Right lobe of liver (tissue), 6 donors: Measurements from ENCODE around the gene AMPD2. TPM values are rescaled to one million over a fixed set of nuclear protein-coding genes. Genes with fewer than 3 reads are reported as not detected.

Source experiments
- ATAC-seq, 4 donors: fragments of 200-7000 bp; cut with Tn5 transposase; one replicate each; pipeline ENCODE4 v1.9.1; 2020; ENCODE audit warnings: mild to moderate bottlenecking in 4 of 4, moderate library complexity in 4 of 4
- DNase-seq, 3 donors: peaks; one replicate each; pipeline ENCODE4 v3.0.0-alpha.2; 2020
- H3K27ac ChIP-seq, 3 donors: fragments of 200-600 bp; one replicate each; pipeline ENCODE4 v1.8.0; 2022
- H3K27me3 ChIP-seq, 2 donors: fragments of 200-600 bp; one replicate each; pipeline ENCODE4 v1.8.0; 2022
- H3K36me3 ChIP-seq, 4 donors: fragments of 200-600 bp; sonication (generic) in 1 of 4; one replicate each; pipeline versions ENCODE4 v1.5.1 to v1.8.0; 2017 to 2022; ENCODE audit warnings: control low read depth in 1 of 4
- H3K4me1 ChIP-seq, 4 donors: fragments of 200-600 bp; sonication (generic) in 1 of 4; one replicate each; pipeline versions ENCODE4 v1.5.1 to v1.8.0; 2017 to 2022; ENCODE audit warnings: control low read depth in 1 of 4
- H3K4me3 ChIP-seq, 3 donors: fragments of 200-600 bp; one replicate each; pipeline ENCODE4 v1.8.0; 2022
- H3K9me3 ChIP-seq, 4 donors: fragments of 200-600 bp; sonication (generic) in 1 of 4; one replicate each; pipeline versions ENCODE4 v1.5.1 to v1.8.0; 2017 to 2022; ENCODE audit warnings: control low read depth in 1 of 4
- POLR2A ChIP-seq: fragments of 450-650 bp; IDR thresholded peaks from one replicate; pipeline ENCODE4 v1.6.1; 2017; ENCODE audit warnings: antibody characterized with exemption, mild to moderate bottlenecking
- WGBS: methylation state at CpG from one replicate; pipeline ENCODE4 v1.1.6; 2018; ENCODE audit warnings: low coverage, low lambda C conversion rate; ENCODE audit not compliant: insufficient coverage; ENCODE audit errors: missing lambda C conversion rate; 5-methylcytosine and 5-hydroxymethylcytosine counted together
- intact Hi-C, 2 donors: fragments of 100-400 bp; cut with DNase I; formaldehyde crosslinking; loops; one replicate each; pipeline versions ENCODE4 v1.11.2 to v1.14.1; 2022
- total RNA-seq, 6 experiments: library from RNA; depleted of rRNA in 2 of 6; stranded (reverse); fragments of >200 nt in 2 of 6; fragmentation: NEBNext Ultra II Directional in 3 of 6; extraction: Animal tissue kit (Norgen Biotek cat#: 25700) in 3 of 6; gene quantifications; one replicate each; pipeline versions ENCODE4 v1.1.0 to v1.2.4, GENCODE V29; 2016 to 2023
- TF ChIP-seq, protein P1 (sequence below), 4 donors: fragments of 200-600 bp in 3 of 4; fragments of 450-650 bp in 1 of 4; IDR thresholded peaks; one replicate each; pipeline versions ENCODE4 v1.5.1 to v1.8.0; 2016 to 2022; ENCODE audit warnings: antibody characterized with exemption in 4 of 4, mild to moderate bottlenecking in 2 of 4
- donor health status: DM: no; HTN: yes; CAD: no.
- donor health status: DM: no; HTN: no; CAD: no.
- donor health status: DM: no; HTN: no; CAD: no.
- donor health status: DM: no; HTN: yes; CAD: no.
- donor health status: DM: no; HTN: yes; CAD: no.

Gene AMPD2
- total RNA-seq, 6 experiments from 2014 or later, result 29.1 to 59.1 (median 37.2) TPM

DNA sequence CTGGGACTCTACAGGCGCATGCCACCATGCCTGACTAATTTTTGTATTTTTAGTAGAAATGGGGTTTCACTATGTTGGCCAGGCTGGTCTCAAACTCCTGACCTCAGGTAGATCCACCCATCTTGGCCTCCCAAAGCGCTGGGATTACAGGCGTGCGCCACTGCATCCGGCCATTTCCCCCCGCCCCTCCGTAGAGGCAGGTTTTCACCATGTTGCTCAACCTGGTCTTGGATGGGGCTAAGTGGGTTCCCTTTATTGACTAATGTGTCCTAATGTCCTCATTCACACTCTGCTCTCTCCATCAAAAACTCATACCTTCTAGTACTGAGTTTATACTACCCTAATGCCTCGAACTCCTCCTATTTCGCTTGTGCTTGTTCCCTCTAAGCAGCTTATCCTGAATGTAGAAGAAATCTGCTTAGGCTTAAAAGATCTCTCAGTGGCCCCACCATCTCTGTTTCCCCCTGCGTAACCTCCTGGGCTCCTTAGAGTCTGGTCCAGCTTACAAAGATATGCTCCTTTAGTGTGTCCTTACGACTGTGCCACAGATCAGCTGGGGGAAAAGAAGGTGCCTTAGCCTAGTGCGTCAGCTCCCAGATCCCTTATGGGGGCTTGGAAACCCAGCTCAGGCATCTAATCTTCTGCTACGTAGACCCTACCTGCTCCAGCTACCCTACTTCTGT is 8.2 kb upstream of the AMPD2 start:
- H3K9me3 ChIP-seq, result no peaks in the 10 kb centered on the region
- DNase-seq (no peak), ATAC-seq (no peak)
- no peaks in the 10 kb centered on the region for H3K27me3 ChIP-seq
- peaks cover 0 to 5% (median 0%) of the 10 kb centered on the region in 4 donors for H3K4me1 ChIP-seq
- no peaks in the 10 kb centered on the region for H3K36me3 ChIP-seq
- no peak overlapping the region for H3K27ac ChIP-seq
- intact Hi-C loops, result no loop called here
- no peak for TF ChIP-seq POLR2A
- TF ChIP-seq, protein P1, sequence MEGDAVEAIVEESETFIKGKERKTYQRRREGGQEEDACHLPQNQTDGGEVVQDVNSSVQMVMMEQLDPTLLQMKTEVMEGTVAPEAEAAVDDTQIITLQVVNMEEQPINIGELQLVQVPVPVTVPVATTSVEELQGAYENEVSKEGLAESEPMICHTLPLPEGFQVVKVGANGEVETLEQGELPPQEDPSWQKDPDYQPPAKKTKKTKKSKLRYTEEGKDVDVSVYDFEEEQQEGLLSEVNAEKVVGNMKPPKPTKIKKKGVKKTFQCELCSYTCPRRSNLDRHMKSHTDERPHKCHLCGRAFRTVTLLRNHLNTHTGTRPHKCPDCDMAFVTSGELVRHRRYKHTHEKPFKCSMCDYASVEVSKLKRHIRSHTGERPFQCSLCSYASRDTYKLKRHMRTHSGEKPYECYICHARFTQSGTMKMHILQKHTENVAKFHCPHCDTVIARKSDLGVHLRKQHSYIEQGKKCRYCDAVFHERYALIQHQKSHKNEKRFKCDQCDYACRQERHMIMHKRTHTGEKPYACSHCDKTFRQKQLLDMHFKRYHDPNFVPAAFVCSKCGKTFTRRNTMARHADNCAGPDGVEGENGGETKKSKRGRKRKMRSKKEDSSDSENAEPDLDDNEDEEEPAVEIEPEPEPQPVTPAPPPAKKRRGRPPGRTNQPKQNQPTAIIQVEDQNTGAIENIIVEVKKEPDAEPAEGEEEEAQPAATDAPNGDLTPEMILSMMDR (IDR thresholded peaks at IDR 0.05), result no peak
- WGBS, result 91% methylated on average over 13 of the region's 13 CpGs
- no peak overlapping the region for H3K4me3 ChIP-seq

DNA sequence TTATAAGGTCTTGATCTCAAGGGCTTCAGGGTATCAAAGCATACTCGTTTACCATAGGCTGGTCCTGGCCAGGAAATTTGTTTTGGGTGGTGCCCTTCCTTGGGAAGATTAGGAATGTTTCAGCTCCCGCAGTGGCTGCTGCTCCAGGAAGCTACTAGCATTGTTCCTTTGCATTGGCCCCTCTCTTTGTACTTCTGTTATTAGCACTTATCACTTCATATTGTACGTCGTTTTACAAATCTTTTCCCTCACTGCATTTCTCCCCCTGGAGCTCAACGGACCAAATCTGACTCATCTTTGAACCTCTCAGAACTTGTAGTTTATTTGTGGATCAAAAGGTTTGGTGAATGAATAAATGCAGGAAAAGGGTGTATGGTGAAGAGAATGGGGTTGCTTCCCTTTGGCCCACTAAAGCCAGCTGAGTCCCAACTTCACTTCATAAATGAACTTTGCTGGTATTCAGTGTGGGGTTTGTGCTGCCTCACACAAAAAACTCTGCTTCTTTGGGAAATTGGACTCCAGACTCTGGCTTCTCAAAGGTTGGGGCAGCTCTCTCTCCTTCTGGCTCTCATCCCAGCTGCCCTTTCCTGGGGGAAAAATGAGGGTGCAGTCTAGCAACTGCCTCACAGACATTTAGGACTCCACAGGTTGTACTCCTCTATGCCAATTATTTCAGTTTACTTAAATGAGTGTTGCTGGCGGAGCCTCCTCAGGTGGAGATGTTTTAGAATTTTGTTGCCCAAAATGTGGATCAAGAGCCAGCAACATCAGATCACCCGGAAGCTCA is 6.1 kb upstream of the AMPD2 start:
- Histone ChIP-seq H3K27ac (no peak overlapping the region), H3K36me3 (no peaks in the 10 kb centered on the region), H3K9me3 (no peaks in the 10 kb centered on the region), H3K4me1 (peaks cover 0 to 15% (median 2%) of the 10 kb centered on the region in 4 donors), H3K4me3 (no peak overlapping the region), H3K27me3 (no peaks in the 10 kb centered on the region)
- ATAC-seq (no peak), DNase-seq (no peak)
- no peak for TF ChIP-seq POLR2A
- TF ChIP-seq, protein P1 (IDR thresholded peaks at IDR 0.05), result no peak
- intact Hi-C loops, result no loop called here
- WGBS, result 55% methylated on average over 5 of the region's 7 CpGs

DNA sequence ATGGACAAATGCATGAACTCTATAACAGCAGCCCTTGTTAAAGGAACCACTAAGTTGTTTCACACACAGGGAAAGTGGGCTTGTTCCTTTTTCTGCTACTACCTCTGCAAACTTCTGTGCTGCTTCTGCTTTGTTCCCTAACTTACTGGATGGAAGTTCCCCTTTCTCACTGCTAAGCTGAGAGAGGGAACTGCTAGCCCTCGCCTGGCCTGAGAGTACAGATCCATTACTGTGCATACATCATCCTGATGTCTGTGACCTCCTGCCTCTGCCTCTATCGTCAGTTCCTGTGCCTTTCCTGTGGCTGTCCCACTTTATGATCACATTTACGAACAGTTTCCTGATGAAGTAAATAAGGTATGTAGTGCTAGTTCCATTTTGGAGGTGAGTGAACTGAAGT is 3.8 kb upstream of the AMPD2 start:
- DNase-seq (peak in 1 of 3 donors; percentile 65), ATAC-seq (peak in 3 of 4 donors; percentile 13 to 45 (median 26))
- Histone ChIP-seq H3K4me3 (no peak overlapping the region), H3K27me3 (no peaks in the 10 kb centered on the region), H3K36me3 (no peaks in the 10 kb centered on the region), H3K4me1 (peaks cover 0 to 25% (median 6%) of the 10 kb centered on the region in 4 donors), H3K9me3 (no peaks in the 10 kb centered on the region), H3K27ac (peak overlapping the region; percentile 30 to 38 (median 32))
- TF ChIP-seq, protein P1 (IDR thresholded peaks at IDR 0.05), result no peak
- peak; percentile 50 for TF ChIP-seq POLR2A
- 19% methylated on average over 3 of the region's 3 CpGs for WGBS
- intact Hi-C loops, result no loop called here

DNA sequence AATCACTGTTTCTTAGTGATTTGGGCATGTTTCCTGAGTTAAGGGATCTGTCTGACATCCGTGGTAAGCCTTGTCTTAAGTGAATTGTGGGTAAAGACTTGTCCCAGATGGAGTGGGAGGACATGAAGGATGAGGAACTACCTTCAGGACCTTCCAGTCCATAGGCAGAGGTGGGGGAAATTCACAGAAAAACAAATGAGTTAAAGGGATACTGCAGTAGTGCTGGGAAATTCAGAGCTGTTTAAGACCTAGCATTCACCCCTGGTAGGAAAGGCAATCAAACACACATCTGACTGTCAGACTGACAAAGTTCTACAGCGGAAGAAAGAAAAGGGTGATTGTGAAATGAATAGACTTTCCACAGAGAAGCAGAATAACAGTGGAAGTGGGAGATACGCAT is 3.2 kb upstream of the AMPD2 start:
- intact Hi-C loops, result no loop called here
- H3K4me3 ChIP-seq, result no peak overlapping the region
- no peaks in the 10 kb centered on the region for H3K27me3 ChIP-seq
- no peak for TF ChIP-seq POLR2A
- TF ChIP-seq, protein P1 (IDR thresholded peaks at IDR 0.05), result no peak
- no peaks in the 10 kb centered on the region for H3K9me3 ChIP-seq
- H3K27ac ChIP-seq, result peak overlapping the region; percentile 31 to 58 (median 56)
- WGBS, result 32% methylated on average over 3 of the region's 3 CpGs
- no peak for ATAC-seq
- H3K36me3 ChIP-seq, result no peaks in the 10 kb centered on the region
- peaks cover 0 to 25% (median 6%) of the 10 kb centered on the region in 4 donors for H3K4me1 ChIP-seq
- DNase-seq, result no peak
